Measurements from ENCODE around the gene NAA60.
A peak's percentile ranks its signal among the peaks of the same experiment; 100 is the strongest.
"Not testable (repeated sequence)": the region's sequence is repeated elsewhere in the genome, so short reads cannot be mapped to it uniquely, and the experiment has no call there.

Gene NAA60

DNA sequence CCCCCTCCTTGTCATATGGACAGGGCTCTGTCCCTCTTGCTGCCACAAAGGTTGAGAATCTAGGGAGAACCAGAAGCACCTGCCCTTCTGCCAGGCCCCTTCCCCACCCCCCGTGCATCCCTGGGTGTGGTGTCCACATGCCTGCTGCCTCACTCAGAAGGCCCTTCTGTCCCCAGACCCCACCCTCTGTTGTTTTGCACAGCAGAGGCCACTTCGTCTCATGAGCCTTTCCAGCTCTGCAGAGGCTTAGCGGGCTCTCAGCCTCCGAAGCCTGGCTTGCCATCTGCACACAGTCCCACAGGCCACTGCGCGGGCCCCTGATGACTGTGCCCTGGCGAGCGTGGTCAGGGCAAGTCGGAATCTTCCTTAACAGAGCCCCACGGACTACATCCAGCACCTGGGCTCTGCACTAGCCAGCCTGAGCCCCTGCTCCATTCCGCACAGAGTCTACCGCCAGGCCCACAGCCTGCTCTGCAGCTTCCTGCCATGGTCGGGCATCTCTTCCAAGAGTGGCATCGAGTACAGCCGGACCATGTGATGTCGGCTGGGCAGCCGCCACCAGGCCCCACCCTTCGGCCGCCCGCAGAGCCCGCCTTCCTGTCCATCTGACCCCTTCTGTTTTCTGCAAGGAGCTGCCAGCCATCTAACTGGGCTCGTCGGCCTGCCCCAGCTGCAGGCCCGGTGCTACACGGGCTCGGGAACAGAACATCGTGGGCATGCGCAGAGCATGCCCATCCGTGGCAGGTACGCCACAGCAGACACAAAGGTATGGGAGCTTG lies 41.0 kb downstream of the NAA60 start:
- DNase-seq, result no peak

DNA sequence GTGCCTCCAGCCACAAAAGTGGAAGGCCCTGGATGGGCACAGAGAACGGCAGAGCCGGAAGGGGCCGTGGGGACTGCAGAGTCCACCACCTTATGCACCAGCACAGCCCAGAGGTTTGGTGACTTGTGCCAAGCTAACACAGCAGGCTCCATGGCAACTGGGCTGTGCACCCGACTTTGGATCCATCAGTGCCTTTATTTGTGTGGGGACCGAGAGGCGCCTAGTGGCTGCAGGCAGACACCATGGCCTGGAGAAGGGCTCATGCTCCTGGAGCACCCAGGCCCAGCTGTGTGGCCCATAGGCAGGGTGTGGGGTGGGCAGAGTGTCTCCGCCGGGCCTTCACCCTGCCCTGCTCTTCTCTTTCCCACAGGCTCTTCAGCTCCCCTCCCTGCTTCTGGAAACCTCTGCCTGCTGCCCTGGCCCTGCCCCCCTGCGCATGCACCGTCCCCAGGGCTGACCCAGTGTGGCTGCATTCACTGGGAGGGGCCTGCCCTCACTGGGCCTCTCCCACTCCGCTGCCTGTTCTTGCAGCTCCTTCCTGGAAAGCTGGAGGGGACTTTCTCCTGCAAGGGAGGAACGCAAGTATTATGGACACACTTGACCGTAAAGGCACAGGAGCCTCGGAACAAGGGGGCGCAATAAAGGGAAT lies 41.7 kb downstream of the NAA60 start:
- DNase-seq, result no peak

DNA sequence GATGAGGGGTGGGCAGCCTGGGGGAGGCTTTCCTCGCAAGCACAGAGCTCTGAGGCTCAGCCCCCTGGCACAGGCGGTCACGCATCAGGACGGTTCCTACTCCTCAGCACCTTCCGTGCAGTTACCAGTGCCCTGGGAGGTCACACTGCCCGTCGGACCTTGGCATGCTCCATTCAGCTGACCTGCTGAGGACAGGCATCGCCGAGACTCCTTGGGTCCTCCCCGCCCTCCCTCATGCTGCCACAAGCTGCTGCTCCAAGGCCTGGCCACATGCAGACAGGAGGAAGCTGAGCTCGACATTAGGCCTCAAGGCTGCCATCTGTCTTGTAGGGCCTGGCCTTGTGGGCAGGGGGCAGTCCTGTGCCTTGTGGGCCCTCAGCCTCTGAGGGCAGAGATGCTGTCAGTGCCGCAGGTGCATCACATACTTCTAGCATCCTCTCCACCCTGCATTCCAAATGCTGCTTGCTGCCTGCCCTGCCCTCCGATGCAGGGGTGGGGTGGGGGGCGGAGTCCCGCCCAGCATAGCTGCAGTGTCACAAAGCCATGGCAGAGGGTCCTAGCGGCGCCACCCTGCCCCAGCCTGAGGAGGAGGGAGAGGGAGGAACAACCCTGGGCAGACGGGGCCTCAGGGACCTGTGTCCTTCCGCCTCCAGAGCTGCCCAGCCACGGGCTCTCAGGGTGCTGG lies 42.5 kb downstream of the NAA60 start:
- DNase-seq, result no peak

DNA sequence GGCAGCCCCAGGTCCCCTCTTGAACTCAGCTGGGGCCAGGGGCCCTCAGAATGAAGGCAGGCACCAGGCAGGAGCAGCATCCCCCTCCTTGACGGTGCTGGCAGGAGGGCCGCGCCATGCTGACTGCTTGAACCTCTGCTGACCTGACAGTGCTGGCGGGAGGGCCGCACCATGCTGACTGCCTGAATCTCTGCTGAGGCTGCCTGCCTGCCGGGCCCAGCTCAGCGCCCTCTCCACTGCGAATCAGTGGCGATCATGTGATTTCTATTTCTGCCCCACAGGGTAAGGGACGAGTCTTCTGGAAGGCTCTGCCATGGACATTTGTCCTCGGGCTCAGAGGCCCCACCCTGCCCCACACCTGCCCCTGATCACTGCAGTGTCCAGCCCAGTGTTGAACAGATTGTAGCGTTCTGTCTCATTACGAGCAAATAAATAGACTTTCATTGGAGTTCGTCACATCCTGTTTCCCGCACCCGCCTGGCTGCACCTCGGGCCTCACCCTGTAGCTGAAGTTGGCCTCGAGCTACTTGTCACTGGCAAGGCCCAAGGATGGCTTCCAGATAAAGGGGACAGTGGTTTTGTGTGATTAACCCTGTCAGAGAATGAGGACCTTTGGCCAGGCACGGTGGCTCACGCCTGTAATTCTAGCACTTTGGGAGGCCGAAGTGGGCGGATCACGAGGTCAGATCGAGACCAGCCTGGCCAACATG lies 43.2 kb downstream of the NAA60 start:
- DNase-seq, result no peak

DNA sequence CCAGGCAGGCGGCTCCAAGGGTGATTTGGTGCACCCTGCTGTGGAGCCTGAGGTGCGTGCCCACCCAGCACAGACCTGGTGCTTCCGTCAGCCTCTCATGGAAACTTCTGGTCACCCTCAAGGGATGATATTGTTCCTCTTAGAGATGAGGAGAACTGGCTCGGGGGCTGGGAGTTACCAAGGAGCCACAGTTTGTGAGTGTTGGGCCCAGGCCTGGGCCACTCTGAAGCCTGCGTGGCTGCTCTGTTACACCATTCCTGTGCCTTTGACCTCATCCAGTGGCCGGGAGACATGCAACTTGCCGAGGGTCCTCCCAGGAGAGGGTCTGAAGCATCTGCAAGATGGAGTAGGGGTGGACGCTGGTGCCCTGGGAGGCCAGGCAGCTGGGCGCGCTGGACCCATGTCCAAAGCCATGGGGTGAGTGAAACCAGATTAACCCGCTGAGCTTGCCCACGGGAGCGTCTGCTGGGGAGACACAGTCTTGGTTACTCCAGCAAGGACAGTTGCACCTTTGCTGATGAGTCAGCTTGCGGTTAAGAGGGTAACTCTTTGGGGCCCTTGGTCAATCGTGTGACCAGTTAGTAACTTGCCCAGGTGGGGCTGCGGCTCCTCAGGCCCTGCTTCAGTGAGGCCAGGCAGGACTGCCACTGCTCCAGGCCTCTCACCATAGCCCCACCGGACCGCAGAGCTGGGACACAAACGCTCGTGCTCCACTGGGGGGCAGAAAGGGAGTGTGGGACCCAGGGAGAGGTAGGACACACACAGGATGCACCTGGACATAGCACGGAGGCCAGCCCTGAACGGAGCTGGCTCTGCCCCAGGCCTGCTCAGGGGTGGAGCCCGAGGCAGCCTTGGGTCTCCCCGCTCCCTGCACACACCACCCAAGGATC lies 44.3 kb downstream of the NAA60 start:
- no peak for DNase-seq

- DNase-seq, result no peak
Observed at GRCh38 chr16:3488801-3489200, 45.3 kb downstream of the NAA60 start.

GRCh38 chr16:3490911-3491629 lies 47.6 kb downstream of the NAA60 start:
- DNase-seq, result no peak

DNA sequence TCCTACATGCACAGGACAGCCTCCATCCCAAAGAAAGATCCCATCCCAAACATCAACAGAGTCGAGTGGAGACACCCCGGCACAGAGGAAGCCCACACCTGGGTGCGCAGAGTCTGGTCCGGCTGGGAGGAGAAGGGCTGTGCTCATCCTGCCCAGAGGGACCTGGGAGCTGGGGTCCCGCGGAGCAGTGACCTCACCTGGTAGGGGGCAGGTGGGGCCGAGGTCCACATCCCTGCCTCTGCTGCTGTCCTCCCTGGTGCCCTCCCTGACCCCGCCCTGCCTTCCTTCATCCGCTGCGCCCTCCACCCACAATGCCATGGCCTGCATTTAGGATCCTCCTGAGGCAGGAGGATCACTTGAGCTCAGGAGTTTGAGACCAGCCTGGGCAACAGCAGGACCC lies 48.9 kb downstream of the NAA60 start:
- DNase-seq, result no peak

DNA sequence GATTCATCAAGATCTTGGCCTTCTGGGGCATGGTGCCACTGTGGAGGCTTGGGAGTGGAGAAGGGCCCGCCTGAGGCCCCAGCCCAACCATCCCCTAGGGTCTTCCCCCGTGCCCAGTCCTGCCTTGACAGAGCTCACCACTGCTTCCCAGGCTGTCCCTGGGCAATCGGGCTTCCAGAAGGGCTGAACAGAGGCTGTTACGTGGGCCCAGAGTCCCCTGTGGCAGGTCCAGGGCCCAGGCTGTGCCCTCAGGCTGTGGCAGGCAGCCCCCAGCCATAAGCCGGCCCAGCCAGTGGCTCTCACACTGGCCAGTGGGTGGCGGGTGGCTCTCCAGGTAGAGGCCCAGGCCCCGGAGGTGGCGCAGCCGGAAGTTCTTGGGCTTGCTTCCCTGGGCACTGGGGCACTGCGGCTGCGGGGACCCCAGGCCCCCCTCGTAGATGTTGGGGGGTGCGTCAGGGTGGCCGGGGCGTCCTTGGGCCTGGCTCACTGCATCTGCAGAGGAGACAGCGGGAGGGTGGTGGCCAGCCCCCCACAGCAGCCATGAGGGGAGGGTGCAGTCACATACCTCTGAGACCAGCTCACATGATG lies 51.0 kb downstream of the NAA60 start:
- DNase-seq, result no peak

DNA sequence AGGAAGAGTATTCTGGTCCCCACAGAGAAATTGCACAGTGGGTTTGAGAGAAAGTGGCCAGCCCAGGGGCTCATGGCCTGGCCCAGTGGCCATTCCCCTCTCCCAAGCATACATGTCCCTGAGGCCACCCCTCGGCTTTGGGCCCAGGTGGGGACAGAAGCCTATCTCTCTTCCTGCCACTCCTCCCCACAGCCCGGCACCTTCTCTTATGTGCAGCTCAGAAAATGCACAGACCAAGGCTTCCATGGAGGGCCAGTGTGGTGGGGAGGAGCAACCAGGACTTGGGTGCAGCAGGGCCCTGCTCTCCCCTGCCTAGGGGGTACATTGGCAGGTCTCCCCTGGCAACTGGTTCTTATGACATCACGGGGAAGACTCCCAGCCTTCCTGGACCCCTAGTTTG lies 51.7 kb downstream of the NAA60 start, which contains the start of gene C16orf90:
C16orf90 (minus strand) TSS at position 314 of the 400 bp plus-strand sequence; CDS start at position 246, 68 bp downstream.
- no peak for DNase-seq

- DNase-seq, result no peak
Observed at GRCh38 chr16:3496386-3496785, 52.9 kb downstream of the NAA60 start.

- DNase-seq, result no peak
Observed at GRCh38 chr16:3497771-3498170, 54.3 kb downstream of the NAA60 start.

DNA sequence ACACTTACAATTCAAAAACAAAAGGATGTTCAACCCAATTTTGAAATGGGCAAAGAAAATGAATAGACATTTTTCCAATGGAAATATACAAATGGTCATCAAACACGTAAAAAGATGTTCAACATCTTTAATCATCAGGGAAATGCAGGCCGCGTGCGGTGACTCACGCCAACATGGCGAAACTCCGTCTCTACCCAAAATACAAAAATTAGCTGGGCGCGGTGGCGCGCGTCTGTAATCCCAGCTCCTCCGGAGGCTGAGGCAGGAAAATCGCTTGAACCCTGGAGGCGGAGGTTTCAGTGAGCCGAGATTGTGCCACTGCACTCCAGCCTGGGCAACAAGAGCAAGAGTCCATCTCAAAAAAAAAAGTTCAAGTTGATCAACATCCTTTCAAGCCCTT lies 55.5 kb downstream of the NAA60 start:
- no peak for DNase-seq

- not testable (repeated sequence) for DNase-seq
Observed at GRCh38 chr16:3501412-3501761, 57.9 kb downstream of the NAA60 start.

DNA sequence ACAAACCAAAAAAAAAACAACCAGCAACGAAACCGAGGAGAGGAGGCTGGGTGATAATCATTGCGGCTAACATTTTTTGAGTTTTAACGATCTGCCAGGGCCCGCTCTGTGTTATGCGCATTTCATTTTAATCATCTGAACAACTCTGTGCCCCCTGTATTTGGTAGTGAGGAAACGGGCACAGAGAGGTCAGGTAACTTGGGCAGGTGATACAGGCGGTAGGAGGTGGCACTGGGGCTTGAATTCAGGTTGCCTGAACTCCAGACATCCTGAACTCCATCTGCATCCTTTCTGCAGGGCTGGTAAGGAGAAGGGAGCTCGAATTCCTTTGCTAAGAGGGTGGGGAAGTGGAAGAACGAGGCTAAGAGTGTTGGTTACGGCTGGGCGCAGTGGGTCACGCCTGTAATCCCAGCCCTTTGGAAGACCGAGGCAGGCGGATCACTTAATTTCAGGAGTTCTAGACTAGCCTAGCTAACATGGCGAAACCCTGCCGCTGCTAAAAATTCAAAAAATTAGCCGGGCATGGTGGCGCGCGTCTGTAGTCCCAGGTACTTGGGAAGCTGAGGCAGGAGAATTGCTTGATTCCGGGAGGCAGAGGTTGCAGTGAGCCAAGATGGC lies 58.4 kb downstream of the NAA60 start:
- DNase-seq, result no peak

- peak; percentile 67 for DNase-seq
Observed at GRCh38 chr16:3503523-3503922, 60.0 kb downstream of the NAA60 start.

DNA sequence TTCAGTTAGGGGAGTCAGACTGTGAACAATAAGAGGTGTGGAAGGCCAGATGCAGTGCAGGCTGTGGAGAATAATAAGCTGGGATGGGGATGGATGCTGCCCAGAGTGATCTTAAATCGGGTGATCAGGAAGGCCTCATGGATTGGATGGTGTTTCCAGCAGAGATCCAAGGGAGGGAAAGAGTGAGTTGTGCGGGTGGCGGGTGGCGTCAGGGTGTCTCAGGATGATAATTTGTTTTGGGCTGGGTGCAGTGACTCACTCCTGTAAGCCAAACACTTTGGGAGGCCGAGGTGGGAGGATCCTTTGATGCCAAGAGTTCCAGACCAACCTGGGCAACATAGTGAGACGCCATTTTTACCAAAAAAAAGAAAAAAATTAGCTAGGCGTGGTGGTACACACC lies 65.3 kb downstream of the NAA60 start:
- DNase-seq, result peak; percentile 15

DNA sequence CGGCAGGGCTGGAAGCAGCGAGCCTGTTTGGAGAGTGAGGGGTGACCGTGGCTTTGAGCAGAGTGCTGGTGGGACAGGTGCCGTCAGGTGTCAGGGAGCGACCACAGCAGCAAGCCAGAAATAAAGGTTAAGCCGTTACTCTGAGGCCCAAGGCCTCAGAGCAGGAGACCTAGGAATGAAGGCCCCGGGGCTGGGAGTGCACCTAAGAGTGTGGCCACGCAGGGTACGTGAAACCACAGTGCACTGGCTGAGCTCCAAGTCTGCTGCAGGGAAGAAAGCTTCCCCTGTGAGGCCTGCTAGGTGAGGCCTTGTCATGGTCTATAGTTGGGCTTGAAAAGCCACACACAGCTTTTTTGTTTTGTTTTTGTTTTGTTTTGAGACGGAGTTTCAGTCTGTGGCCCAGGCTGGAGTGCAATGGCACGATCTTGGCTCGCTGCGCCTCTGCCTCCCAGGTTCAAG lies 66.0 kb downstream of the NAA60 start:
- peak; percentile 58 for DNase-seq

DNA sequence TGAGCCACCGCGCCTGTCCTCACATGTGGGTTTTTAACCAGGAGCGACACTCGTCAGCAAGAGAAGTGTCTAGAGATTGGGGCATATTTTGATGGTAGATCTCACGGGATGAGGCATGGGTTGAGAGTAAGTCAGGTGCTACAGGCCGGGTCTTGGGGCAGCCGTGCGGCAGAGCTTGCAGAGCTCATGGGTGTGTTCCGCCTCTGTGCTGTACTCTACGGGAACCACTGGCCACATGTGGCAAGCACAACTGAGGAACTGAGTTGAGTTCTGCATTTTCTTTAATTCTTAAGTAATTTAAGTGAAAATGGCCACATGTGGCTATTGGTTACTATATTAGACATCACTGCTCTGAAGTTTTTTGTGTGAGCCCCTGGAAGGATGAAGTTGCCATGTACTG lies 66.9 kb downstream of the NAA60 start:
- DNase-seq, result no peak
